ENCODE measurements around the gene DUSP7. TPM values are rescaled to one million over a fixed set of nuclear protein-coding genes. Genes with fewer than 3 reads are reported as not detected.
A peak's percentile ranks its signal among the peaks of the same experiment; 100 is the strongest.

The DUSP7 gene
- polyA plus RNA-seq, 1 donor, result 9.6 TPM

DNA sequence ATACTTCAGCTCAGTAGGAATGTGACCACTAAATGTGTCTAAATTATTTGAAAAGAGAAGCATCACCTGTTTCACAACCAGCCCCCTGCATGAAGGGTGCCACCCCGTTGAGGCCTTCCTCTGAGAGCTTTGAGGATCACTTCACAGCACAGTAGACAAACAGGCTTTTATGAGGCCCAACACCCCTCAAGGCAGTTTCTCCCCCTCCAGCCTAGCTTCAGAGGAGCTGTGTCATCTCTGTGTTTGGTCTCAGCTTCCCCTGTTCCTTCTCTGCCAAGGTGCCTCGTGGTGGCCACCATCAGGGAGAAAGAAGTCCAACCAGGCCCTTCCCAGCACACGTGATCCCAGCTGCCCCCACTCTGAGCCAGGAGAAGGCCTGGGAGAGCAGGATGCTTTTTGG, 21.6 kb upstream of the DUSP7 start:
- WGBS (ENCODE audit: insufficient coverage, low lambda C conversion rate), result no CpG with 5 or more reads among the region's 3 CpGs
- no peak overlapping the region for H3K4me3 ChIP-seq (ENCODE audit: low read length)
- H3K36me3 ChIP-seq (ENCODE audit: control insufficient read depth, insufficient read depth, low read length), result no peaks in the 10 kb centered on the region
- no peaks in the 10 kb centered on the region for H3K27me3 ChIP-seq (ENCODE audit: control insufficient read depth, insufficient read depth, low read length)
- DNase-seq, result no peak
- H3K4me1 ChIP-seq (ENCODE audit: control insufficient read depth, insufficient read depth, low read length), result peaks cover 4% of the 10 kb centered on the region
- H3K9me3 ChIP-seq (ENCODE audit: control insufficient read depth, low read depth, low read length), result no peaks in the 10 kb centered on the region
- no peak overlapping the region for H3K27ac ChIP-seq (ENCODE audit: low read length)

DNA sequence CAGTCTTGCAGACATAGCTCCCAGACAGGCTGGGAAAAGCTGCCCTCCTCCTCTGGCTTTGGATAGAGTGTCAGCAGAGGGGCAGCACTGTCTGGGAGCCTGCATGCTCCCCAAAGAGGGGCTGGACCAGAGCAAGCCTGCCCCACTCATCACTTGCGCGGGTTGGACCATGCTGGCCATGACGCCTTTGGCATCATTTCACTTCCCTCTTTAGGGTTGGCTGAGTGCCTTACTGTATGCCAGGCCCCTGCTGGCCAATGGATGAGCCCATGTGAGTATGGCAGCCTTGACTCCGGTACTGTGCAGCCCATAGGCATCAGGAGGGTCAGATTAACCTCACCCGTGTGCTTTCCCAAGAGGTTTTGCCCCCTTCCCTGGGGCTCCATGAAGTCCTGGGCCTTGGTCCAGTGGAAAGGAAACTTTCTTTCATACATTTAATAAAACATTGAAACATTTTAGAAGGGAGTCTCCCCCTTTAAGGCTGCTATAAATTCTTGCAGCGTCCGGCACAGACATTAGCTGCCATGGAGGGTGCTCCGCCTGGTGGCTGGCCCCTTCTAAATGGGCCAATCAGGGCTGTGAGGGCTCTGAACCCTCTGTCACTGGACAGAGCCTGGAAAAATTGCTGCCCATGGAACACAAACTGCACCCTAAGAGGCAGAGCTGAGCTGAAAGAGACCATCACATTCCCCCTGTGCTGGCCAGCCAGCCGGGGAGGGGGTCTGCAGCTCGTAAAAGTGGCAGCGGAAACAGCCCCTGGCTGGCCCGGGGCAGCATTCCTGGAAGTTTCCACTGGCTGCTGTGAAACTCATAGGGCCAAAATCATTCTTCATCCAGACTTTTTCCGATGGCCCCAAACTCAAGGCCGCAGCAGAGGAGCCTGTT, 20.8 kb upstream of the DUSP7 start:
- DNase-seq, result no peak
- H3K36me3 ChIP-seq (ENCODE audit: control insufficient read depth, insufficient read depth, low read length), result no peaks in the 10 kb centered on the region
- 62% methylated on average over 2 of the region's 14 CpGs for WGBS (ENCODE audit: insufficient coverage, low lambda C conversion rate)
- no peaks in the 10 kb centered on the region for H3K9me3 ChIP-seq (ENCODE audit: control insufficient read depth, low read depth, low read length)
- H3K27me3 ChIP-seq (ENCODE audit: control insufficient read depth, insufficient read depth, low read length), result no peaks in the 10 kb centered on the region
- no peak overlapping the region for H3K27ac ChIP-seq (ENCODE audit: low read length)
- H3K4me3 ChIP-seq (ENCODE audit: low read length), result no peak overlapping the region
- H3K4me1 ChIP-seq (ENCODE audit: control insufficient read depth, insufficient read depth, low read length), result peaks cover 4% of the 10 kb centered on the region

DNA sequence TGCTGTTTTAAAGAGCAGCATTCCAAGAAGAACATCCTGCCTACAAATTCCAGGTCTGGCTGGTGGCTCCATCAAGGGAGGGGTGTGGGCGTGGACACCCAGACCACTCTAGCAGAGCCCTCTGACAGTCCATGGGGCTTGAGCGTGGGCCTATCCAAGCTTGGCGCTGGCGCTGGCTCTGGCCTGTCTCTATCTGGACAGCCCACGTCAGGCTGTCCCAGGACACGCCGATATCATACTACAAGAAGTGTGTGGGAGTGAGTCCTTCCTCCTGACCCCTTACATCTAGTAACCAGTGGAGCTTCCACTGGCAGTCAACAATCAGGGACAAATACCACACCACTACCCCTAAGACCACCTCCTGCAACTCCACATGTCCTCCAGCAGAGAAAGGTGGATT, 17.1 kb upstream of the DUSP7 start:
- Histone ChIP-seq H3K36me3 (ENCODE audit: control insufficient read depth, insufficient read depth, low read length) (no peaks in the 10 kb centered on the region), H3K4me1 (ENCODE audit: control insufficient read depth, insufficient read depth, low read length) (peaks cover 7% of the 10 kb centered on the region), H3K27me3 (ENCODE audit: control insufficient read depth, insufficient read depth, low read length) (no peaks in the 10 kb centered on the region), H3K27ac (ENCODE audit: low read length) (no peak overlapping the region), H3K4me3 (ENCODE audit: low read length) (no peak overlapping the region), H3K9me3 (ENCODE audit: control insufficient read depth, low read depth, low read length) (no peaks in the 10 kb centered on the region)
- DNase-seq, result no peak
- WGBS (ENCODE audit: insufficient coverage, low lambda C conversion rate), result no CpG with 5 or more reads among the region's 7 CpGs

DNA sequence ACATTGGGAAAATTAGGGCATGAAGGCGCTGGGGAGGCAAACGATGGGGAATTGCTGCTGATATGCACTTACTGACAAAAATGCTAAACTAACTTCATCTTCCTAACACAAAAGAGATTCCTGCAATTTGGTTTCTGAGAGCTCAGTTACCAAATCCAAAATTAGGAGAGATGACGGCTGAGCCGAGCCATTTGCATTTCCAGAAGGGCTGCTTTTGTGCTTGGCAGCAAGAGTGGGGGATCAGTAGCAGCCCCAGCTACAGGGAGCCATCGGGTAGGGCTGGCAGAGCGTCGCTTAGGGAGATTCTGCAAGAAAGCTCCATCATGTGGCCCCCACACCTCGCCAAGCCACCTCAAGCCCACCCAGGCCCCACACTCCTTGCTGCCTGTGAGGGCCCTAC, 16.1 kb upstream of the DUSP7 start:
- no peaks in the 10 kb centered on the region for H3K9me3 ChIP-seq (ENCODE audit: control insufficient read depth, low read depth, low read length)
- DNase-seq, result no peak
- H3K4me1 ChIP-seq (ENCODE audit: control insufficient read depth, insufficient read depth, low read length), result peaks cover 17% of the 10 kb centered on the region
- no peaks in the 10 kb centered on the region for H3K36me3 ChIP-seq (ENCODE audit: control insufficient read depth, insufficient read depth, low read length)
- no peak overlapping the region for H3K4me3 ChIP-seq (ENCODE audit: low read length)
- no peak overlapping the region for H3K27ac ChIP-seq (ENCODE audit: low read length)
- WGBS (ENCODE audit: insufficient coverage, low lambda C conversion rate), result 100% methylated on average over 2 of the region's 8 CpGs
- no peaks in the 10 kb centered on the region for H3K27me3 ChIP-seq (ENCODE audit: control insufficient read depth, insufficient read depth, low read length)

DNA sequence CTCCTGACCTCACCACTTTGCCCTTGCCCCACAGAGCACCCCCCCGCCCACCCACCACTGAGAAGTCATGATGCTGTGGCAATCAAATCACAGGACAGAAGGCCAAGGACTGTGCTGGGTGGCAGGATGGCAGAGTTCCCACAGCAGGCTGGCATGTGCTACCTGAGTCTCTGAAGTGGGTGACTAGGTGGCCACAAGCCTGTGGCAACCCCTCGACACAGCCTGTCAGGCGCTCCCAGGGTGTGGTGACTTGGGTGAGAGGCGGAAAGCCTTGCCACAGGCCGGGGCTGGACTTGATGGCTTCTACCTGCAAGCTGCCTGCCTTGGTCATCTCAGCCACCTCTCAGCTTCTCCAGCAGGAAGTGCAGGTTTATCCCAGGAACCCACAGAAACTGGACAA, 15.6 kb upstream of the DUSP7 start:
- Histone ChIP-seq H3K4me1 (ENCODE audit: control insufficient read depth, insufficient read depth, low read length) (peaks cover 18% of the 10 kb centered on the region), H3K27ac (ENCODE audit: low read length) (no peak overlapping the region)
- no CpG with 5 or more reads among the region's 5 CpGs for WGBS (ENCODE audit: insufficient coverage, low lambda C conversion rate)

DNA sequence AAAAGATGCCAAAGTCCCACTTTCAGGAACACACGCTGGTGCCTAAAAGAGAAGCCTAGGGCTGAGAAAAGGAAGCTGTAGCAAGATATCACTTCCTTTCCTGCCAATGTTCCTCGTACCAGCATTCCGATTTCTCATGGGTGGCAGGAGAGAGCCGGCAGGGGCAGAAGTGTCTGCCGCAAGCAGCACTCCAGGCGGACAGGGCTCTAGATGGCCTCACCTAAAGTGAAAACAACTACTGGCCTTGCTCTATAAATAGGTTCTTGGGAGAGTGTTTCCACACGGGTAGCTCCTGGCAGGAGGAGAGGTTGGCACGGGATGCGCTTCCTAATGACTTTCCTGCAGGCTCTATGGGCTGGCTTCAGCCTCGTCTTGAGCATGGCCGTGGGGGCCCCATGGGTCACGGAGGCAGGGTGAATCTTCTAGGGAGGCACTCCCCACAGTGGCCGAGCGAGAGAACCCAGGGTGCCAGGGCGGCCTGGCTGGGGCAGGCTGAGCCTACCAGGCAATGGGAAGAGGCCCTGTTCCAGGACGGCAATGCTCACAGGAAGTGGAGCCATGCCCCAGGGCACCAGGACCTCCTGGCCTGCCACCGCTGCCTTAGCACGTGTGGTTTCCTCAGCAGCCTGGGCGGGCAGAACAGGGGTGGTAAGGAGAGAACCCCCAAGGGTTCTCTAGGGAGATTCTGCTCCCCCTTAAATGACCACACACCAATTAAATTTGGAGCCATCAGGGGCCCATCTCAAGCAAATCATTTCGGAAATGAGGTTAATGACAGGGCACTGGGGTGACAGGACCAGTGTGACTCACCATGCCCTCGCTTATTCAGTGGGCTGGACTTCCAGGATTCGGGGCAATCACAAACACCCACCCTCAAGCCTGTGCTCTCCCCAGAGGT, 14.6 kb upstream of the DUSP7 start:
- Histone ChIP-seq H3K27ac (ENCODE audit: low read length) (no peak overlapping the region), H3K9me3 (ENCODE audit: control insufficient read depth, low read depth, low read length) (no peaks in the 10 kb centered on the region), H3K27me3 (ENCODE audit: control insufficient read depth, insufficient read depth, low read length) (no peaks in the 10 kb centered on the region), H3K4me1 (ENCODE audit: control insufficient read depth, insufficient read depth, low read length) (peaks cover 18% of the 10 kb centered on the region), H3K4me3 (ENCODE audit: low read length) (no peak overlapping the region), H3K36me3 (ENCODE audit: control insufficient read depth, insufficient read depth, low read length) (no peaks in the 10 kb centered on the region)
- DNase-seq, result no peak
- no CpG with 5 or more reads among the region's 22 CpGs for WGBS (ENCODE audit: insufficient coverage, low lambda C conversion rate)

More for the DNA sequence above, 15.6 kb upstream of the DUSP7 start:
- no peaks in the 10 kb centered on the region for H3K9me3 ChIP-seq (ENCODE audit: control insufficient read depth, low read depth, low read length)
- no peak overlapping the region for H3K4me3 ChIP-seq (ENCODE audit: low read length)
- no peaks in the 10 kb centered on the region for H3K36me3 ChIP-seq (ENCODE audit: control insufficient read depth, insufficient read depth, low read length)
- no peaks in the 10 kb centered on the region for H3K27me3 ChIP-seq (ENCODE audit: control insufficient read depth, insufficient read depth, low read length)
- DNase-seq, result no peak

DNA sequence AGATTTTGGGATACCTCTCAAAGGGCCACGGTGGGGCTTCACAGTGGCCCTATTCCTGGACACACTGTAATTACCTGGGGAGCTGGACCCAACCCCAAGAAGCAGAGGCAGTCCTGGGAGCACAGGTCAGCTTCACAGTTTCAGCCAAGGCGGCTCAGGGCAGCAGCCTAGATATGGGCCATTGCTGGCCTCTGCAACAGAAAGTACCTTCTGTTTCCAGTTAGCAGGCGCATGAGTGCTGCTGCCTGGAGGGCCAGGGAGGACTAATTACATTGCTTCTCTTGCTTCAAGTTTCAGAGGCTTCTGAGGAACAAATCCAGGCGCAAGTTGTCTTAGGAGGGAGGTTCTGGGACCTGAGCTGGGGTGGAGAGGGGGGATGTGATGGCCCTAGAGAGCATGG, 13.5 kb upstream of the DUSP7 start:
- Histone ChIP-seq H3K4me1 (ENCODE audit: control insufficient read depth, insufficient read depth, low read length) (peaks cover 18% of the 10 kb centered on the region), H3K27ac (ENCODE audit: low read length) (no peak overlapping the region)
- DNase-seq, result no peak

DNA sequence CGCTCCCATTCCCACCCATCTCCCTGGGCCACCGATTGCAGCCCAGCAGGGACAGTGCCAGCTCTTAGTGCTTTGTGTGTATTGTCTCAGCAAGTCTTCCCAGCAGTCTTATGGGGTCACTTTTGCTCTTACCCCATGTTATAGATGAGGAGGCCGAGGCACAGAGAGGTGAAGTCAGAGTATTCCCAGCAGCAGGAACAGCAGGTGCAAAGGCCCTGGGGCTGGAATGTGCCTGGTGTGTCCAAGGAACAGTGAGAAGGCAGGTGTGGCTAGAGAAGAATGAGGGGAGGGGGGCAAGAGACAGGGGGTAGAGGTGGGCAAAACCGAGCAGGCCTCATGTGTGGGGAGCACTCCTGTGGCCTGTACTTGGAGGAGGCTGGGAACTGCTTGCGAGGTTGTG, 12.8 kb upstream of the DUSP7 start:
- no CpG with 5 or more reads among the region's 5 CpGs for WGBS (ENCODE audit: insufficient coverage, low lambda C conversion rate)
- Histone ChIP-seq H3K4me1 (ENCODE audit: control insufficient read depth, insufficient read depth, low read length) (peaks cover 18% of the 10 kb centered on the region), H3K4me3 (ENCODE audit: low read length) (no peak overlapping the region), H3K36me3 (ENCODE audit: control insufficient read depth, insufficient read depth, low read length) (no peaks in the 10 kb centered on the region), H3K9me3 (ENCODE audit: control insufficient read depth, low read depth, low read length) (no peaks in the 10 kb centered on the region), H3K27me3 (ENCODE audit: control insufficient read depth, insufficient read depth, low read length) (no peaks in the 10 kb centered on the region), H3K27ac (ENCODE audit: low read length) (no peak overlapping the region)
- no peak for DNase-seq

More for the DNA sequence above, 13.5 kb upstream of the DUSP7 start:
- Histone ChIP-seq H3K4me3 (ENCODE audit: low read length) (no peak overlapping the region), H3K27me3 (ENCODE audit: control insufficient read depth, insufficient read depth, low read length) (no peaks in the 10 kb centered on the region), H3K9me3 (ENCODE audit: control insufficient read depth, low read depth, low read length) (no peaks in the 10 kb centered on the region), H3K36me3 (ENCODE audit: control insufficient read depth, insufficient read depth, low read length) (no peaks in the 10 kb centered on the region)
- no CpG with 5 or more reads among the region's 4 CpGs for WGBS (ENCODE audit: insufficient coverage, low lambda C conversion rate)

DNA sequence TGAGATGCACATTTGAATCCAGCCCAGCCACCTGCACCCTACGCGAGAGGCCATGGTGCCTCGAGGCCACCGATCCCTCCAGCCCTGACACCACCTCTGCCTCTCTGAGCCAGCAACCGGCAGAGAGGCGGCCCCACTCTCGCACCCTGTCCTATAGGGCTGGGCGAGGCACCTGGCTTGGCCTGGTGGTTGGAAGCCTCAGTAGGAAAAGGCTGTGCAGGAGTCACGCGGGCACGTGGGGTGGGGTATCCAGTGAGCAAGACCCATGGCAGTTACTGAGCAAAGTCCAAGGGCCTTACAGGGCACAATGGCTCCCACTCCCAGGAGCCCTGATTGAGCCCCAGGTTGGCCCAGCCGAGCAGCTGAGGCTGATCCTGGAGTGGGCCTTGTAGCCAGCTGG, 12.4 kb upstream of the DUSP7 start:
- Histone ChIP-seq H3K4me3 (ENCODE audit: low read length) (no peak overlapping the region), H3K27me3 (ENCODE audit: control insufficient read depth, insufficient read depth, low read length) (no peaks in the 10 kb centered on the region), H3K36me3 (ENCODE audit: control insufficient read depth, insufficient read depth, low read length) (no peaks in the 10 kb centered on the region), H3K9me3 (ENCODE audit: control insufficient read depth, low read depth, low read length) (no peaks in the 10 kb centered on the region), H3K4me1 (ENCODE audit: control insufficient read depth, insufficient read depth, low read length) (peaks cover 18% of the 10 kb centered on the region), H3K27ac (ENCODE audit: low read length) (peak overlapping the region; percentile 54)
- peak; percentile 84 to 90 for DNase-seq
- no CpG with 5 or more reads among the region's 12 CpGs for WGBS (ENCODE audit: insufficient coverage, low lambda C conversion rate)

DNA sequence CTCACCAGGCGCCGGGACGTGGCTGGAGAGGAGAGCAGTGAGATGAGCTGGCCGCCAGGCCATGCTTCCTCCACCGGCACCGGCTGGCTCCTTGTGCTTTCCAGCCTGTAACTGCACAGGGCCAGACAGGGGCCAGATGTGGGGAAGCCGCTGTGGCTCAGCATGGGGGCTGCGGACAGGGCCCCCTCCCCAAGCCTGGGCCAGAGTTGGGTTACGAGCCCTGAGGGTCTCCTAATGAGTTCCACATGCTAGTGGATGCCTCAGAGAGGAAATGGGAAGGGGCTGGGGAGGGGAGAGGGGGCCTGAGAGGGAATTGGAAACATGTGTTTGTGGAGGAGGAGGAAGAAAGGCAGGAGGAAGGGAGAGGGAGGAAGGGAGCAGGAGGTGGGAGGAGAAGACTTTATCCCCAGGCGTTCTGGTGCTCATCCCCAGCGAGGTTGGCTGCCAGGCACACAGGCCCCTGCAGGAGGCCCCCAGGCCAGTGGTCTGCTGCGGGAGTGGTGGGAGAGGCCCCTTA, 11.7 kb upstream of the DUSP7 start:
- Histone ChIP-seq H3K4me3 (ENCODE audit: low read length) (no peak overlapping the region), H3K9me3 (ENCODE audit: control insufficient read depth, low read depth, low read length) (no peaks in the 10 kb centered on the region), H3K36me3 (ENCODE audit: control insufficient read depth, insufficient read depth, low read length) (no peaks in the 10 kb centered on the region), H3K4me1 (ENCODE audit: control insufficient read depth, insufficient read depth, low read length) (peaks cover 18% of the 10 kb centered on the region), H3K27me3 (ENCODE audit: control insufficient read depth, insufficient read depth, low read length) (no peaks in the 10 kb centered on the region), H3K27ac (ENCODE audit: low read length) (peak overlapping the region; percentile 54)
- DNase-seq, result no peak
- WGBS (ENCODE audit: insufficient coverage, low lambda C conversion rate), result no CpG with 5 or more reads among the region's 12 CpGs

All from large intestine (tissue), 3 donors.